HCT116 (cell line): ENCODE measurements around the gene PI4KA. TPM values are rescaled to one million over a fixed set of nuclear protein-coding genes. Genes with fewer than 3 reads are reported as not detected.
"Not testable (repeated sequence)": the region's sequence is repeated elsewhere in the genome, so short reads cannot be mapped to it uniquely, and the experiment has no call there.

Experiments
- ATAC-seq: fragments of 200-7000 bp; cut with Tn5 transposase; 2 replicates; pipeline ENCODE4 v1.9.1; 2020; ENCODE audit warnings: mild to moderate bottlenecking, moderate library complexity
- BruUV-seq: library from RNA; stranded (reverse); fragments of 400-500 nt; replicated peaks from 2 replicates; lab custom pipeline; 2021; lab: Mats Ljungman, UMichigan
- CTCF ChIA-PET: fragments of 300-600 bp; sonication (Branson Sonifier 250); formaldehyde crosslinking; loops from one replicate; lab custom pipeline; 2021; ENCODE audit warnings: antibody characterized with exemption; lab: Charles Lee
- POLR2A ChIA-PET: fragments of 300-600, 350-600 bp; sonication (Branson Sonifier 250); formaldehyde crosslinking; loops from one replicate; lab custom pipeline; 2021; ENCODE audit warnings: antibody characterized with exemption; lab: Charles Lee
- RAD21 ChIA-PET, 2 experiments: fragments of 300-600 bp; sonication (Branson Sonifier 250); formaldehyde crosslinking; loops; one replicate each; lab custom pipeline; 2023; ENCODE audit warnings: low total read pairs in 2 of 2; ENCODE audit not compliant: uncharacterized antibody in 2 of 2, unreplicated experiment in 2 of 2, low non-redundant PET in 1 of 2; lab: Charles Lee
- DNase-seq: peaks from one replicate; pipeline ENCODE4 v3.0.0-alpha.2; 2010; ENCODE audit warnings: low read depth, low spot score
- H2AFZ ChIP-seq: fragments of 200-600 bp; shearing (Covaris generic), sonication (generic); 2 replicates; pipeline ENCODE4 v1.6.1; 2017; ENCODE audit warnings: low read depth, mixed run types, mixed read lengths, antibody characterized with exemption, low read length; ENCODE audit not compliant: poor library complexity, severe bottlenecking
- H3K27ac ChIP-seq: 2 replicates; pipeline ENCODE4 v1.5.1; 2012; ENCODE audit warnings: low read depth, low read length
- H3K27me3 ChIP-seq: fragments of 200-600 bp; sonication (generic); 2 replicates; pipeline ENCODE4 v1.6.1; 2016; ENCODE audit warnings: mixed run types, low read length, mixed read lengths; ENCODE audit not compliant: insufficient read depth
- H3K36me3 ChIP-seq, 2 experiments: fragments of 200-500 bp in 1 of 2; fragments of 200-600 bp in 1 of 2; sonication (Bioruptor generic) in 1 of 2; sonication (generic) in 1 of 2; 2 replicates each; pipeline versions ENCODE4 v1.5.1 to v1.6.1; 2014 to 2016; ENCODE audit warnings: low read length in 2 of 2, inconsistent platforms in 1 of 2, mixed read lengths in 1 of 2, mixed run types in 1 of 2; ENCODE audit not compliant: insufficient read depth in 2 of 2, control insufficient read depth in 1 of 2
- H3K4me1 ChIP-seq, 2 experiments: fragments of 200-600 bp in 1 of 2; sonication (generic) in 1 of 2; 2 replicates each; pipeline versions ENCODE4 v1.5.1 to v1.6.1; 2012 to 2017; ENCODE audit warnings: low read length in 2 of 2, inconsistent platforms in 1 of 2, mild to moderate bottlenecking in 1 of 2, mixed read lengths in 1 of 2, mixed run types in 1 of 2, moderate library complexity in 1 of 2; ENCODE audit not compliant: insufficient read depth in 2 of 2, control insufficient read depth in 1 of 2
- H3K4me2 ChIP-seq: fragments of 200-600 bp; sonication (generic); 2 replicates; pipeline ENCODE4 v1.6.1; 2017; ENCODE audit warnings: mixed run types, low read length, mixed read lengths
- H3K4me3 ChIP-seq, 2 experiments: fragments of 200-600 bp in 1 of 2; sonication (generic) in 1 of 2; replicated peaks in 1 of 2; 2 replicates each; pipeline ENCODE4 v1.5.1; 2011 to 2016; ENCODE audit warnings: low read length in 2 of 2, control low read depth in 1 of 2, low read depth in 1 of 2, mild to moderate bottlenecking in 1 of 2, mixed read lengths in 1 of 2, mixed run types in 1 of 2
- H3K79me2 ChIP-seq: fragments of 200-600 bp; sonication (generic); 2 replicates; pipeline ENCODE4 v1.6.1; 2017; ENCODE audit warnings: mild to moderate bottlenecking, mixed run types, low read length, moderate library complexity, mixed read lengths; ENCODE audit not compliant: insufficient read depth
- H3K9ac ChIP-seq: fragments of 200-600 bp; sonication (generic); 2 replicates; pipeline ENCODE4 v1.6.1; 2016; ENCODE audit warnings: low read length, mixed read lengths
- H3K9me2 ChIP-seq: fragments of 200-600 bp; sonication (generic), shearing (Covaris generic); 2 replicates; pipeline ENCODE4 v1.6.1; 2017; ENCODE audit warnings: mixed run types, mild to moderate bottlenecking, moderate library complexity; ENCODE audit not compliant: insufficient read depth
- H3K9me3 ChIP-seq, 2 experiments: fragments of 200-500 bp in 1 of 2; fragments of 200-600 bp in 1 of 2; sonication (Bioruptor generic) in 1 of 2; sonication (generic) in 1 of 2; 2 replicates each; pipeline ENCODE4 v1.6.1; 2014 to 2017; ENCODE audit warnings: low read length in 2 of 2, mixed read lengths in 2 of 2, inconsistent platforms in 1 of 2, low read depth in 1 of 2, mild to moderate bottlenecking in 1 of 2, mixed run types in 1 of 2, moderate library complexity in 1 of 2; ENCODE audit not compliant: control insufficient read depth in 1 of 2, insufficient read depth in 1 of 2
- H4K20me1 ChIP-seq: fragments of 200-600 bp; sonication (generic), shearing (Covaris generic); 2 replicates; pipeline ENCODE4 v1.6.1; 2017; ENCODE audit warnings: mixed run types, mild to moderate bottlenecking, moderate library complexity; ENCODE audit not compliant: insufficient read depth
- CTCF ChIP-seq, 3 experiments: fragments of 200-600 bp in 1 of 3; sonication (generic) in 1 of 3; IDR thresholded peaks in 2 of 3; conservative IDR thresholded peaks in 1 of 3; 2 replicates each; pipeline ENCODE4 v1.5.1; 2012 to 2017; ENCODE audit warnings: low read depth in 2 of 3, low read length in 2 of 3, antibody characterized with exemption in 1 of 3, borderline replicate concordance in 1 of 3, control low read depth in 1 of 3, mild to moderate bottlenecking in 1 of 3, mixed read lengths in 1 of 3, mixed run types in 1 of 3, moderate library complexity in 1 of 3; ENCODE audit not compliant: insufficient read depth in 1 of 3
- intact Hi-C: fragments of 100-400 bp; cut with micrococcal nuclease; formaldehyde crosslinking; loops from 2 replicates; pipeline ENCODE4 v1.10.0; 2022
- total RNA-seq: library from RNA; stranded (reverse); gene quantifications from one replicate; pipeline ENCODE4 v1.2.1, GENCODE V29; 2021; ENCODE audit not compliant: unreplicated experiment

The PI4KA gene
- total RNA-seq, 1 experiment from 2014 or later = 59.6 TPM

GRCh38 chr22:20703816-20704609, 154.6 kb downstream of the PI4KA start:
- H3K79me2 ChIP-seq, BruUV-seq, intact Hi-C loops, POLR2A ChIA-PET, DNase-seq, H3K27me3 ChIP-seq, RAD21 ChIA-PET, H3K36me3 ChIP-seq, H3K27ac ChIP-seq, H3K9ac ChIP-seq, H2AFZ ChIP-seq, H4K20me1 ChIP-seq, H3K9me2 ChIP-seq: not testable (repeated sequence)
- H3K4me3 ChIP-seq = peak overlapping the region; percentile 35 to 44; a peak in 3 of 4 replicates
- CTCF ChIA-PET = interaction anchor here (0.6 to 1.7 kb wide), 5 partner anchors 38 to 286 kb away, joined by 3 to 4 read pairs (median 3); no protein-coding TSS in a partner anchor
- peak overlapping the region; percentile 65 for H3K4me2 ChIP-seq
- peak; percentile 12 for ATAC-seq
- peaks cover 3 to 18% of the 10 kb centered on the region in 2 experiments for H3K4me1 ChIP-seq
- TF ChIP-seq CTCF (IDR thresholded peaks at IDR 0.05 in 2 of 3, conservative IDR thresholded peaks at IDR 0.05 in 1 of 3; ENCODE audit: borderline replicate concordance in 1 of 3, insufficient read depth in 1 of 3, low read depth in 2 of 3, low read length in 2 of 3) = 0 out of 6 replicates have a peak, but pooled peaks of 1 of the 3 experiments have one; percentile 10
- TF ChIP-seq, all 23 proteins: peak for 1; not testable (repeated sequence) for 22
- H3K9me3 ChIP-seq = not testable (repeated sequence)

- Histone ChIP-seq H3K4me1 (peaks cover 3 to 18% of the 10 kb centered on the region in 2 experiments), H3K4me3 (peak overlapping the region; percentile 35 to 44; a peak in 3 of 4 replicates), H3K4me2 (peak overlapping the region; percentile 65)
- H3K36me3 ChIP-seq, H3K27ac ChIP-seq, H3K79me2 ChIP-seq, H3K9me2 ChIP-seq, RAD21 ChIA-PET, BruUV-seq, H2AFZ ChIP-seq, H4K20me1 ChIP-seq, H3K9ac ChIP-seq, DNase-seq, H3K27me3 ChIP-seq, intact Hi-C loops, H3K9me3 ChIP-seq, POLR2A ChIA-PET: not testable (repeated sequence)
- CTCF ChIA-PET = interaction anchor here (0.6 to 1.4 kb wide), 4 partner anchors 68 to 285 kb away, joined by 3 to 4 read pairs (median 3); no protein-coding TSS in a partner anchor
- ATAC-seq = peak; percentile 52
These were observed 155.2 kb downstream of the PI4KA start for GRCh38 chr22:20703414-20703806.
